Measurements from ENCODE around the gene LARGE1. TPM values are rescaled to one million over a fixed set of nuclear protein-coding genes. Genes with fewer than 3 reads are reported as not detected.

LARGE1 gene
- total RNA-seq, 4 donors from 2014 or later: 18.7 to 82.1 (median 39.2) TPM

GRCh38 chr22:33771136-33771535 is 149.1 kb downstream of the LARGE1 start:
- TF ChIP-seq CTCF (IDR thresholded peaks at IDR 0.05) (no peak), POLR2A (IDR thresholded peaks at IDR 0.05) (no peak)
- H3K9me3 ChIP-seq: no peaks in the 10 kb centered on the region
- intact Hi-C loops (cut with DNase I; ENCODE audit: low total_unique reads): no loop called here
- H3K4me1 ChIP-seq: no peaks in the 10 kb centered on the region
- H3K27ac ChIP-seq: no peak overlapping the region
- H3K27me3 ChIP-seq: no peaks in the 10 kb centered on the region
- no peaks in the 10 kb centered on the region for H3K36me3 ChIP-seq
- DNase-seq: no peak
- no peak overlapping the region for H3K4me3 ChIP-seq

- no peak overlapping the region for H3K27ac ChIP-seq
- TF ChIP-seq POLR2A (IDR thresholded peaks at IDR 0.05) (no peak), CTCF (IDR thresholded peaks at IDR 0.05) (no peak)
- no peaks in the 10 kb centered on the region for H3K4me1 ChIP-seq
Measured at GRCh38 chr22:33770723-33771122, 149.6 kb downstream of the LARGE1 start.

GRCh38 chr22:33766091-33766490 is 154.2 kb downstream of the LARGE1 start:
- Histone ChIP-seq H3K4me1 (no peaks in the 10 kb centered on the region), H3K27me3 (no peaks in the 10 kb centered on the region), H3K4me3 (no peak overlapping the region), H3K9me3 (no peaks in the 10 kb centered on the region), H3K36me3 (no peaks in the 10 kb centered on the region), H3K27ac (no peak overlapping the region)
- no peak for TF ChIP-seq CTCF (IDR thresholded peaks at IDR 0.05)
- TF ChIP-seq POLR2A (IDR thresholded peaks at IDR 0.05): no peak
- DNase-seq: no peak
- intact Hi-C loops (cut with DNase I; ENCODE audit: low total_unique reads): no loop called here

More at GRCh38 chr22:33770723-33771122, 149.6 kb downstream of the LARGE1 start:
- Histone ChIP-seq H3K9me3 (no peaks in the 10 kb centered on the region), H3K27me3 (no peaks in the 10 kb centered on the region), H3K4me3 (no peak overlapping the region), H3K36me3 (no peaks in the 10 kb centered on the region)
- intact Hi-C loops (cut with DNase I; ENCODE audit: low total_unique reads): no loop called here
- no peak for DNase-seq

GRCh38 chr22:33758961-33759360 is 161.3 kb downstream of the LARGE1 start:
- Histone ChIP-seq H3K9me3 (no peaks in the 10 kb centered on the region), H3K27me3 (no peaks in the 10 kb centered on the region), H3K36me3 (no peaks in the 10 kb centered on the region), H3K27ac (no peak overlapping the region), H3K4me3 (no peak overlapping the region), H3K4me1 (no peaks in the 10 kb centered on the region)
- intact Hi-C loops (cut with DNase I; ENCODE audit: low total_unique reads): no loop called here
- no peak for DNase-seq
- TF ChIP-seq POLR2A (IDR thresholded peaks at IDR 0.05) (no peak), CTCF (IDR thresholded peaks at IDR 0.05) (no peak)

DNA sequence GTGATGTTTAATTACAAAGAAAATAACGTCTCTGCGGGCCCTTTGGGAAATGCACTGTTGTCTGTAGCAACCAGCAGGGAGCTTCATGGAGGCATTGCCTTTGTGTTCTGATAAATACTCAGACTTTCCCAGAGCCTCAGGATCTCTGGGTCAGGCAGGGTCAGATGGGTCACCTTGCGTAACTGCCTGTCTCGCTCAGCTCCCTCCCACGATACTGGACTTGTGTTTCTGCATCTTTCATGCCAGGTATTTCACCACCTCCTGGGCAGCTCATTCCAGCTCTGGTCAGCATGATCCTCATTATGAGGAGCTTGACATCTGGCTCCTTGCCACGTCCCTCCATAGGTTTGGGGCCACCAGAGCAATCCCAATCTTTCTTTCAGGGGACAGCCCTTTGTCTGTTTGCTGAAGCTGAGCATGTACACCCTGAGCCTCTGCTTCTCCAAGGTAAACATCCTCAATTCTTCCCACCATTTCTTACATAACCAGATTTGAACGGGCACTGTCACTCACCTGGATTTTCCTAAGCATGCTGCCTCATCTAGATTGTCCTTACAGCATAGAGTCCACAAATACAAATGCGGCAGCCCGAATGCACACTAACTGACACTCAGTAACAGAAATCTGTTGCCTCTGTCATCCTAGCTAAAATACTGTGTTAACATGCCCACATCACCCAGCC is 162.3 kb downstream of the LARGE1 start:
- Histone ChIP-seq H3K36me3 (no peaks in the 10 kb centered on the region), H3K4me1 (no peaks in the 10 kb centered on the region), H3K27me3 (no peaks in the 10 kb centered on the region), H3K27ac (no peak overlapping the region), H3K9me3 (no peaks in the 10 kb centered on the region), H3K4me3 (no peak overlapping the region)
- peak; percentile 24 to 61 for DNase-seq
- intact Hi-C loops (cut with DNase I; ENCODE audit: low total_unique reads): no loop called here
- TF ChIP-seq CTCF (IDR thresholded peaks at IDR 0.05): no peak
- TF ChIP-seq POLR2A (IDR thresholded peaks at IDR 0.05): no peak

Measured in uterus (tissue), 4 donors.